ENCODE measurements around the gene SLC25A23.
"Not testable (repeated sequence)": the region's sequence is repeated elsewhere in the genome, so short reads cannot be mapped to it uniquely, and the experiment has no call there.

Gene SLC25A23

DNA sequence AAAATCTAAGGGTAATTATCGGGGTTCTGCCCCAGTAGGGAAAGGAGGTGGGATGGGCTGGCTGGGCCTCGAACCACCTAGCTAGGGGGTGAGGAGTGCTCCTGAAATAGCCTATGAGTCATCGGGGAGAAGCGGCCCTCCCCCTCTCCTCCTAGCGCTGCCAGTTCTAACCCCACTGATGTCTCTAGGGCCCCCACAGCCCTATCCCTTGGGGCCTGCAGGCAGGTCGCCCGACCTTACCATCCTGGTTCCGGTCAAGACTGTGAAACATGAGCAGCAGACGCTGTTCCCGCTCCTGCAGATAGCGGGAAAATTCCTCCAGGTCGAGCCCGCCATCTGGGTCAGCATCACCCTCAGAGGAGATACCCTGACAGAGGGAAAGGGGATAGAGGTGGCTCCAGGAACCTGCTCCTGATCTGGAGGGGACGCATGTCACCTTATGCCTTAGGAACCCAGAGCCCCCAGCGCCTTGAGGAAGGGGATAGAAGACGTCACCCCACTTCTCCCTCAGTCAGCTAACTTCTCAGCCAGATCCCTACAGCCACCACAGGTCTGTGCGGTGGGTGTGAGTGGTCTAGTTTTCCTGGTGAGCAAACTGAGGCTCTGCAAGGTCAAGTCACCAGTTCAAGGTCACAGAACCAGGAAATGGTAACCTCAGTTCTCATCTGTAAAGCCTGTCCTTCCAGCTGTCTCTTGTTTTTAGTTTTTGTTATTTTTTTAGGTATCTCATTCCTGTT is 1.5 kb downstream of the SLC25A23 start:
- no peak for DNase-seq (ENCODE audit: low spot score)
- no peak for FAIRE-seq

DNA sequence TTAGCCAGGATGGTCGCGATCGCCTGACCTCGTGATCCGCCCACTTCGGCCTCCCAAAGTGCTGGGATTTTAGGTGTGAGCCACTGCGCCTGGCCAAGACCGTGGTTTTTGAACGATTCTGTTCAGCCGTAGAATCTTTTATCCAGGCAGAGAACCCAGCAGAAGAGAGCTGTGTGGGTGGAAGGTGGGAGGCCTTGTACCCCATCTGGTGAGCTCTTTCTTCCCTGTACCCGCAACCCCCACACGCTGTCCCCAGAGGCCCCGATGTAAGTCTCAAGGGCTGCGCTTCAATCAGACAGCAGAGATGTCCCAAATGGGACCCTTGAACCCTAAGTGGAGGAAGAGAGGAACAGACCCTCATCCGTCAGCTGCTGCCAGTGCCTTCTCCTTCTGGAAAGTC is 3.7 kb downstream of the SLC25A23 start:
- DNase-seq (ENCODE audit: low spot score) (no peak), FAIRE-seq (no peak)

DNA sequence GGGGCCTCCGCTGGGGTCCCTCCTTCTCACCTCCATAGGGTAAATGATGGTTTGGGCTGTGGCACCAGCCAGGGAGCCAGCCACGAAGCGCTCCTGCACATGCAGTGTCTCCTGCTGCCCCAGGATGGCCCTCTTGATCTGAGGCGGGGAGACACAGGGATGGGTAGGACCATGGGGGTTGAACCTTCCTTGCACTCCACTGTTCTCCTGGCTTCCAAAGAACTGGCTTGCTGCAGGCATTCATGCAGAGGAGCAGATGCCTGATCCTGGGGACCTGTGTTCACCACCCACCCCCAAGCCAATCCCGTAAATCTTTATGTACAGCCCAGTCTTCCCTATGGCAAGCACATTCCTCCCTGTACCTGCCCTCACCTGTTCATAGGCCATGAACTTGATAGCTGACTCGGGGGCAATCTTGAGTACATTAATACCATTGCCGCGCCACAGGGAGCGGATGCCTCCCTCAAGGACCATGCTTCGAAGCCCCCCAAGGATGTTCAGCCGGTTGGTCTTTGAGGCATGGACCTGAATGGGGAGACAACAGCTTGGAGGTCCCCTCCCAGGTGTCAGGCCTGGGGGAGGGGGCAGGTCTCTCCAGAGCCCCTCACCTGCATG is 5.5 kb downstream of the SLC25A23 start:
- FAIRE-seq: no peak
- no peak for DNase-seq (ENCODE audit: low spot score)

DNA sequence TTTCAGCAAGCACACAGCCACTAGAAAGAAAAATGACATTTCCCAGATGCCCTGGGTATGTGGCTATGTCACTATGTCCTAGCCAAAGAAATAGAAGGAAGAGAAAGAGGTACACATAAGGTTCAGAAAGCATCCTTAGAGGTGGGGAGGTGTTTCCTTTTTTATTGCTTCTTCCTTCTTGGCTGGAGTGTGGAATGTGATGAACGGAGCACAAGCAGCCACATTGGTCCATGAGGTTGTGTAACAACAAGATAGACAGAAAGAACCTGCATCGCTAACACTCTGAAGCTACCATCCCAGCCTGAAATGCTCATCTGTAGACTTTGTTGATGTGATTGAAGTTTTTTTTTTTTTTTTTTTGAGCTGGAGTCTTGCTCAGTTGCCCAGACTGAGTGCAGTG is 6.7 kb downstream of the SLC25A23 start:
- no peak for DNase-seq (ENCODE audit: low spot score)

DNA sequence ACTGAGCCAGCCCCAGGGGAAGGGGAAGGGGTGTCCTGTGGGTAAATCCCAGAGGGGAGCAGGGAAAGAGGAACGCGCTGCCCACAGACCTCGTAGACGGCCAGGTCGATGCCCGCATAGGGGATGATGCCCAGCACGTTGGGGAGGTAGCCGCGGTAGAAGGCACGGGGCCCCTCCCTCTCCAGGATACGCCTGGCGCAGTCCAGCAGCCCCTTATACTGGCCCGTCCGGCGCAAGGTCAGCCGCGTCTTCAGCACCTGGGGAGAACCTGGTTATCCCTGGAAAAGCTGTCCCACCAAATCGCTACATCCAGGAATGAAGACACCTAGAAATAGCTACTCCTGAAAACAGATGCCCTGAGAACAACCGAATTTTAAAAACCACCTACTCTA is 7.4 kb downstream of the SLC25A23 start:
- FAIRE-seq: no peak
- no peak for DNase-seq (ENCODE audit: low spot score)

More for the DNA sequence above, 6.7 kb downstream of the SLC25A23 start:
- no peak for FAIRE-seq

DNA sequence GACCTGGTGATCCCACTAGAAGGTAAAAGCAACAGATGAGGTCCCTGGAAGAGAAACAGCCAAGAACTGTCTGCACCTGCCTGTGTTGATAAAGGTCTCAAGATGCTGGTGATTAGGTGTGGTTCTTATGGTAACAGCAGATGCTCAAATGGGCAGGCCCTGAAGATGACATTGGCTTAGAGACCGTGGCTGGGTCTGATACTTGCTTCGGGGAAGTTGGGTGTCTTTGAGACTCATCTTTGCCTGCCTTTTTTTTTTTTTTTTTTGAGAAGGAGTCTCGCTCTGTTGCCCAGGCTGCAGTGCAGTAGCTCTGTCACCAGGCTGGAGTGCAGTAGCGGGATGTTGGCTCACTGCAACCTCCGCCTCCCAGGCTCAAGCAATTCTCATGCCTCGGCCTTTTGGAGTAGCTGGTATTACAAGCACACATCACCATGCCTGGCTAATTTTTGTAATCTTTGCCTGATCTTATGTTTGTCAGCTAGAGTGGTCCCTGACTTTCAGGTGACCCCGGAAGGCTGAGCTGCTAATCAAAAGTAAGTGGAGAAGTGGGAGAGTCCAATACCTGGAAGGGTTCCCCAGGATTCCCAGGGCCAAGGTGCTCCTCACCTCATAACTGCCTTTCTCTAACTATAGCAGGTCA is 7.9 kb downstream of the SLC25A23 start:
- DNase-seq (ENCODE audit: low spot score): no peak
- no peak for FAIRE-seq

DNA sequence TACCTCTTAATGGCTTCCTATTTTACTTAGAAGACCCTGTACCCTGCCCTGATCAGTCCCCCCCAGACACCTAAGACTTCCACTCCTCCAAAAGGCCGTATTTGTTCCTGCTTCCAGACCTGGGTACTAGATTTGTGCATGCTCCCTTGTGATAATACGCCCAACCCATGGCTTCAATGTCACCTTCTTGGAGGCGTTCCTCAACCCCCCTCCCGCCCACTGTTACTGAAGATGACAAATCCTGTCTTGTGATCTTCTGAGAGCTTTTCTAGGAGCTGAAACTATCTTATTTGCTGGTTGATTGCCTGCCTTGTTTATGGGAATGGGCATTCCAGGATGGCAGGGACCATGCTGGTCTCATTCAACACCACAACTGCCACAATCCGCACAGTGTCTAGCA is 9.4 kb downstream of the SLC25A23 start:
- DNase-seq (ENCODE audit: low spot score) (no peak), FAIRE-seq (no peak)

DNA sequence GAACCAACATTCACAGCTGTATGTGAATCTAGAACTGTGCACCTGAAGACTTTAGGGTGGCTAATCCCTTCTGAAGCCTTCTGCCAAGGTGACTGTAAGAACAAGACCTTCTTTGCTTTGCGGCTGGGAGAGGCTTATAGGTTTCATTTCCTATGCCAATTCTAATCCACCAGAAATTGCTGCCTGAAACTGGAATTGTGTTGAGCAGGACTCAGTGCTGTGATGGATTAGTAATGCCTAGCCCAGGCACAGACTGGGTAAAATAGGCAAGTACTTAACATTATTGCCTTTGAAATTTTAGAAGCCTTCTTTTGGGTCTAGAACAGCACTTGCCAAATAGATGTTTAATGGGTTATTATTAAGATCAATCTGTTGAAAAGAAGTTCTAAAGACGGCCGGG is 11.5 kb downstream of the SLC25A23 start:
- DNase-seq (ENCODE audit: low spot score) (no peak), FAIRE-seq (no peak)

DNA sequence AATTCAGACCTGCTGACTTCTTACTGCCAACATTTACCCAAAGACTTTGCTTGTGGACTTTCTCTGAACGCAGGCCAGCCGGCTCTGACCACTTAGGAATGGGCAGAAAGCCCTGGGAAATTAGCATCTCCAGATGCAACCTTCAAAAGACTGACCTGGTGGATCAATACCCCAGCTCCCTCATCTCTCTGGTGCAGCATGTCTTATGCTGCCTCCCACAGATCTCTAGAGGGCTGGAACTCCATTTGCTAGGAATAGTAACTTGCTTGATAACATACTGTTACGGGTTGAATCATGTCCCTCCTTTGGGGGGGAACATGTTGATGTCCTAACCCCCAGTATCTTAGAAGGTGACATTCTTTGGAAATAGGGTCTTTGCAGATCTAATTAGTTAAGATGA is 13.1 kb downstream of the SLC25A23 start:
- FAIRE-seq (no peak), DNase-seq (ENCODE audit: low spot score) (no peak)

DNA sequence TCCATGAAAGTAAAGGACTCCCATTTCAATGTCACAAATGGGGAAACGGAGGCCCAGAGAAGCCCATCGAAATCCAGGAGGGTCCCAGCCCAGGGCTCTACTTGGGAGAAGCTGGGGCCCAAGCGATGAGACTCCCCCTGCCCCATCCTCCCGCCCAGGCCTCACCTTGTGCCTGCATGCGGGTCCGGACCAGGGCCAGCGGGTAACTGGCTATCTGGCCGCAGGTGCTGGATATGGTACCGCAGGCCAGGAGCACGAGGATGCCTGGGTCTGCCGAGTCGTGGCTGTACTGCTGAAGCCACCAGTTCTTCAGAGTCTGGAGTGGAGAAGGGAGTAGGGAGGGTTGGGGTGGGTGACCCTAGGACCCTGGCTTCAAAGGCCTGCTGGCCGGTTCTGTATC is 15.6 kb downstream of the SLC25A23 start:
- FAIRE-seq (no peak), DNase-seq (ENCODE audit: low spot score) (no peak)

DNA sequence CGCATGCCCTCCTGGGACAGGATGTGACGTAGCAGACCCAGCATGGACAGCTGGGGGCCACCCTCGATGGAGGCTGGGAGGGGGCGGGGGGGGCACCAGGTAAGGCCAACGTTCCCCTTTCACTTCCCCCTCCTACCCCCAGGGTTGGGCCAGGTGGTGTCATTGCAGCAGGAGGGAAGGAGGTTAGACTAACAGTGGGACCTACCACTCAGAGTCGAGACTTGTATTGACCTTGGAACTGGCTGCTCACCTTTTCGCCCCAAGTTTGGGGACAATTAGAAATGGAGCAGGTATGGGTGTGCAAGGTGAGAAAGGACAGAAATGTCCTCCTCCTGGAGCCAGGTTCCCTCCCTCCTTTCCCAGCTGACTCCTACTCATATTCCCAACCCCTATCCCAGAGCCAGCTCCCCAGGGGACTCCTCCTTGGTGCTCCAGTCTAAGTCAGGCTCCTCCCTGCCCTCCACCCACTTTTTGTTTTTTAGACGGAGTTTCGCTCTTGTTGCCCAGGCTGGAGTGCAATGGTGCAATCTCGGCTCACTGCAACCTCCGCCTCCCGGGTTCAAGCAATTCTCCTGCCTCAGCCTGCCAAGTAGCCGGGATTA is 17.4 kb downstream of the SLC25A23 start:
- no peak for DNase-seq (ENCODE audit: low spot score)
- no peak for FAIRE-seq

DNA sequence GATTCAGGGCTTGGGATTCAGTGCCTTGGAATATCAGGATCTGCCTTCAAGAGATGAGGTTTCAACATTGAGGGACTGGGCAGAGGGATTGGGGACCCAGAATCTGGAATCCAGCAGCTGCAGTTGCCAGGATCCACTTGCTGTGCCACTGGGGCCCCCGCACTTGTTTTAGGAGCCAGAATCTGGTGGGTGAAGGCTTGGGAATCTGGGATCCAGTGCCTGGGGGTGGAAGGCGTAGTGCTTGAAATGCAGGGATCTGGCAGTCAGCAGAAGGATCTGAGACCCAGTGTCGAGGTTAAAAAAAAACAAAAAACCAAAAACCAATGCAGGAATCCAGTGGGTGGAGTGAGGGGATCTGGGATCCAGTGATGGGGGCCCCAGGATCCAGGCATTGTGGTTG is 18.7 kb downstream of the SLC25A23 start:
- DNase-seq (ENCODE audit: low spot score) (no peak), FAIRE-seq (no peak)

DNA sequence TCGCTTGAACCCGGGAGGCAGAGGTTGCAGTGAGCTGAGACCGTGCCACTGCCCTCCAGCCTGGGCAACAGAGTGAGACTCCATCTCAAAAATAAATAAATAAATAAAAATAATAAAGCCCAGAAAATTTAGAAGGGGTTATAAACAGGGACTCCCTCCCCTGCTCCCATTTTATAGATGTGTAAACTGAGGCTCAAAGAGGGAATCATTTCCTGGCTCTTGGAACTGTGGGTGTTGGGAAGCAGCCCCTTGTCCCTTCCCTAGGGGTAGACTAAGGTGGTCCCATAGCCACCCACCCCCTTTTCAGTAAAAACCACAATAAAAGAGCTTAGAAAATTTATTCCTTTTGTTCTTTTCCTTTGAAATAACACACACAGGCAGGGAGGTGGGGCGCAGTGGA is 19.8 kb downstream of the SLC25A23 start:
- DNase-seq (ENCODE audit: low spot score) (no peak), FAIRE-seq (no peak)

DNA sequence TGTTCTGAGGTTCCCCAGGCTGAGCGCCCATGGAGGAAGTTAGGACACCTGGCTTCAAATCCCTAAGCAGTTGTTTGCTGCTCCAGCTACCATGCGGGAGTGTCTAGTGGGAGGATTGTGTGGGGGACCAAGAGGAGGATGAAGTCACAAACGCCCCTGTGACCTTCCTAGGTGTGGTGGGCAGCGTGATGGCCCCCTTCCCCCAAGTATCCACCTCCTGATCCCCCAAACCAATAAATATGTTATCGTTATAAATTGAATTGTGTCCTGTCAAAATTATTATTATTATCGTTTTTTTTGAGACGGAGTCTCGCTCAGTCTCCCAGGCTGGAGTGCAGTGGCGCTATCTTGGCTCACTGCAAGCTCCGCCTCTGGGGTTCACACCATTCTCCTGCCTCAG is 25.9 kb downstream of the SLC25A23 start, which contains the start of gene SLC25A41:
TSS of gene SLC25A41 (minus strand) at position 101 of the 400 bp plus-strand sequence. CDS start at position 31, 70 bp downstream.
- FAIRE-seq: no peak
- no peak for DNase-seq (ENCODE audit: low spot score)

DNA sequence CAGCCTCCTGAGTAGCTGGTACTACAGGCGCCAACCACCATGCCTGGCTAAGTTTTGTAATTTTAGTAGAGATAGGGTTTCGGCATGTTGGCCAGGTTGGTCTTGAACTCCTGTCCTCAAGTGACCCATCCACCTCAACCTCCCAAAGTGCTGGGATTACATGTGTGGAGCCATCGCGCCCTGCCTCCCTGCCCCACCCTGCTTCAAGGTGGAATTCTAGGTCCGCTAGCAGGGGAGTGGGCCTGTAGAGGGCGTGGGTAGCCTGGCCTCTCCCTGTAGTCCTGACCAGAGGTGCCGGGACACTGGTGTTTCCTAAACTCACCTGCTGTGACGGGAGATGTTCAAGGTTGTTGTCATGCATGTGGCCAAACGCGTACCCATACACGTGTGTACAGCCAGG is 26.4 kb downstream of the SLC25A23 start:
- no peak for DNase-seq (ENCODE audit: low spot score)
- FAIRE-seq: no peak

DNA sequence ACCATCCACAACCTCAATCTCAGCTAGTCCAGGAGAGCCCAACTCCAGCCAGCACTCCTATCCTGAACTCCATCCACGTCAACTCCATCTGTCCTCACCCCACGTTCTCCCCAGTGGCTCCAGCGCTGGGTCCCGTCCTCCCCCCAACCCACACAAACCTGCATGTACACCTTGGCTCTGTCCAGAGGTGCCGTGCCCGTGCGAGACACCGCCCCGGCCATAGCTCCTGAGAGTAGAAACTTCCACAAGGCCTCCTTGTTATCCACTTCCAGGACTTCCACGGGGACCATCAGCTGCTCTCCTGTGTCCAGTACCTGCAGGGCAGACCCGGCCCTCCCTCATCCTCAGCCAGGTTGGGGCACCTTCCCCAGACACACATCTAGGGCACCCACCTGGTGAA is 27.7 kb downstream of the SLC25A23 start:
- FAIRE-seq (no peak), DNase-seq (ENCODE audit: low spot score) (no peak)

DNA sequence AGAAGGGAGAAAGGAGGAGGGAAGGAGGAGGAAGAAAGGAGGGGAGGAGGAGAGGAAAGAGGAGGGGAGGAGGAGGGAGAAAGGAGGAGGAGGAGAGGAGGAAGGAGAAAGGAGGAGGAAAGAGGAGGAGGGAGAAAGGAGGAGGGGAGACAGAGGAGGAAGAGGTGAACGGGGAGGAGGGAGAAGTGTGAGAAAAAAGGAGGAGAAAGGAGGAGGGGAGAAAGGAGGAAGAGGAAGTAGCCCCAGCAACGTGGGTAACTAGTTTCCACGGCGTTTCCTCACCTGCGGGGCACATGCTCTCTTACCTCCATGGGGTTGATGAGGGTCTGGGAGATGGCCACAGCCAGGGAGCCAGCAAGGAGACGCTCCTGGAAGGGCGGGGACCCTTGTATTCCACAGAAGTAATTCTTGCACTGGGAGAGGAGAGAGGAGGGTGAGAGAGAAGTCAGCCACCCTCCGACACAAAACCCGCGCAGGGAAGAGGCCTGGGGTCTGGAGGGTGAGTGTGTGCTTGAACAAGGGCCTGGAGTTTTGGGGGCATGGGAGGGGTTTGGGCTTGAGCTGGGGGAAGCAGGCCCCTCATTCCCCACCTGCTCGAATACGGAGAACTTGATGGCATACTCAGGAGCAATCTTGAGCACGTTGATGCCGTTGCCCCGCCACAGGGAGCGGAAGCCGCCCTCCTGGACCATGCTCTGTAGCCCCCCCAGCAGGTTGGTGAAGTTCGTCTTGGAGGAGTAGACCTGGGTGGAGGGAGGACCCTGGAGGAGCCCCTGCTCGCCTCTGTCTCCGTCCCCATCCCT is 30.0 kb downstream of the SLC25A23 start:
- FAIRE-seq (no peak), DNase-seq (ENCODE audit: low spot score) (no peak)

DNA sequence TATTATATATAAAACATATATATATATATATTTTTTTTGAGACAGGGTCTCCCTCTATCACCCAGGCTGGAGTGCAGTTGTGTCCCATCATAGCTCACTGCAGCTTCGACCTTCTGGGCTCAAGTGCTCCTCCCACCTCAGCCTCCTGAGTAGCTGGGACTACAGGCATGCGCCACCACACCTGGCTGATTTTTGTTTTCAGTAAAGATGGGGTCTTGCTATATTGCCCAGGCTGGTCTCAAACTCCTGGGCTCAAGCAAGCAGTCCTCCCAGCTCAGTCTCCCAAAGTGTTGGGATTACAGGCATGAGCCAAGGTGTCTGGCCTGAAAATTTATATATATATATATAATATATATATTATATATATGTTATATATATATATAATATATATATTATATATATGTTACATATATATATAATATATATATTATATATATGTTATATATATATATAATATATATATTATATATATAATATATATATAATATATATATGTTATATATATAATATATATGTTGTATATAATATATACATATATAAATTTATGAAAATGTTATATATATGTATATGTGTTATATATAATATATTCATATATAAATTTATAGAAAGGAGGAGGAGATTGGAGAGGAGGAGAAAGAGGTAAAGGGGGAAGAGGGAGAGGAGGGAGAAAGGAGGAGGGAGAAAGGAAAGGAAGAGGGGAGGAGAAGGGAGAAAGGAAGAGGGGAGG is 30.7 kb downstream of the SLC25A23 start:
- FAIRE-seq: peak; percentile 93

DNA sequence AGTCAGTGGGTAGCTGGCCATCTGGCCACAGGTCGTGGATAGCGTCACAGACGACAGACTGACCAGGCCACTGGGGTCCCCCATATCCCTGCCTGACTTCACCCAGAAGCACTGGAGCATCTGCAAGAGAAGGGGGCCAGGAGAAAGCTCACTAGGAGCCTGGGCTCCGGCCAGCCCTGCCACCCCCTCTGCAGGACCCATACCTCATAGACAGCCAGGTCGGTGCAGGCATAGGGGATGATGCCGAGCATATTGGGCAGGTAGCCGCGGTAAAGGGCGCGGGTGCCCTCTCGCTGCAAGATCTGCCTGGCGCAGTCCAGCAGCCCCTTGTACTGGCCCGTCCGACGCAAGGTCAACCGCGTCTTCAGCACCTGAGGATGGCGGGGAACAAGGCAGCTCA is 32.5 kb downstream of the SLC25A23 start:
- FAIRE-seq (no peak), DNase-seq (ENCODE audit: low spot score) (no peak)

More for the DNA sequence above, 30.7 kb downstream of the SLC25A23 start:
- DNase-seq (ENCODE audit: low spot score): not testable (repeated sequence)

DNA sequence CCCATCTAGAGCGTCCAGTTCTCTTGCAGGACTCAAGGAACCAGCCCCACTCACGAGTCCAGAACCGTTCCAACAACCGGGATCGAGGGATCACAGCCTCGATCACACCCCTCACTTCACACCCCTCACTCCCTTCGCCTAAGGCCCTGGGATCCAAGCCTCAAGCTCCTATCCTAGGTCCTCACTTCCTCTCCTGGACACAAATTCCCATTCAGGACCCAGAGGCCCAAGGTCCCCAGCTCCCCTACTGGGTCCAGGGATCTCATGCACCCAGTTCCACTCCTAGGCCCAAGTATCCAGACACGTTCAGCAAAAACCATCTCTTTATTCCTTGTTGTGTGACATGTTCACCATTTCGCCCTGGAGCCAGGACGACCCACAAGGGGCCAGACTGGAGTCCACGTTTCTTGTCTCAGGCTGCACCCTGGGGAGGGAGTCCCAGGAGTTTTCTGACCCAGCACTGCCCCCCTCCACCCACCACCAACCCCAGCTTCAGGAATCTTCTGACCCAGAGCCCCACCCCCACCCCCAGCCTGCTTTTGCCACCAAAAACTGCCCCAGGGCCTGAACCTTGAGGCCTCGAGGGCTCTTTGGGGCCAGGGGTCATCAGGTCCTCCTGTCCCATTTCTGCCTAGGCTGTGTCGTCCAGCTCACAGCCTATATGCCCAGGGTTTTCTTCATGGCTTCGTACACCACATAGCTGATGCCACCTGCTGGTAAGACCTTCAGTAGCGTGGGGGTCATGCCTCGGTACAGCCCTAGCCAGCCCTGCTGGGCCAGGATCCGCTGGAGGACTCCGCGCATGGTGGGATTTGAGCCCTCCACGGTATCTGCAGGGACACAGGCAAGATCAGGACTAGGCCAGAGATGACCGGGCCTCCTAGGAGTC is 33.6 kb downstream of the SLC25A23 start:
- FAIRE-seq: no peak
- DNase-seq (ENCODE audit: low spot score): no peak

All from RCC 7860 (cell line).